ENCODE measurements around the gene MADCAM1.

GRCh38 chr19:519449-519865, 23.2 kb downstream of the MADCAM1 start:
- TF ChIP-seq POLR2AphosphoS5 (IDR thresholded peaks at IDR 0.05; ENCODE audit: low read depth, low read length) (no peak), SPI1 (IDR thresholded peaks at IDR 0.05; ENCODE audit: low read depth, low read length) (no peak), TAF1 (IDR thresholded peaks at IDR 0.05; ENCODE audit: low read depth, low read length) (no peak), POLR2A (IDR thresholded peaks at IDR 0.05; ENCODE audit: low read depth, low read length) (no peak), PAX5 (IDR thresholded peaks at IDR 0.05; ENCODE audit: insufficient read depth, low read length, severe bottlenecking) (no peak)
